HG02571 (cell line): ENCODE data around the gene ZNG1C.
"Not testable (repeated sequence)": the region's sequence is repeated elsewhere in the genome, so short reads cannot be mapped to it uniquely, and the experiment has no call there.

Experiments
- ATAC-seq: cut with Tn5 transposase; IDR thresholded peaks from one replicate; pipeline ENCODE4 v1.9.1; 2021; ENCODE audit warnings: mild to moderate bottlenecking, moderate library complexity; ENCODE audit not compliant: unreplicated experiment

ZNG1C gene

GRCh38 chr9:68241683-68242082 lies at the start of gene ZNG1C:
Gene ZNG1C, plus strand, starts transcription at chr9:68241983. Its CDS starts 49 bp downstream, at chr9:68242032.
- ATAC-seq = not testable (repeated sequence)

- ATAC-seq = not testable (repeated sequence)
Observed at GRCh38 chr9:68242437-68242836, 654 bp downstream of the ZNG1C start.

GRCh38 chr9:68281041-68281440 lies 39.3 kb downstream of the ZNG1C start:
- not testable (repeated sequence) for ATAC-seq

GRCh38 chr9:68302567-68302966 lies 60.8 kb downstream of the ZNG1C start, which contains the start of gene FOXD4L3:
Gene FOXD4L3, plus strand, starts transcription at chr9:68302867. Its CDS starts 85 bp downstream, at chr9:68302952.
- not testable (repeated sequence) for ATAC-seq

- not testable (repeated sequence) for ATAC-seq
Observed at GRCh38 chr9:68303771-68304170, 62.0 kb downstream of the ZNG1C start.

GRCh38 chr9:68304212-68304611 lies 62.4 kb downstream of the ZNG1C start:
- not testable (repeated sequence) for ATAC-seq

GRCh38 chr9:68304777-68305176 lies 63.0 kb downstream of the ZNG1C start:
- not testable (repeated sequence) for ATAC-seq

GRCh38 chr9:68305680-68306285 lies 64.0 kb downstream of the ZNG1C start:
- not testable (repeated sequence) for ATAC-seq

GRCh38 chr9:68306391-68306964 lies 64.7 kb downstream of the ZNG1C start:
- ATAC-seq = not testable (repeated sequence)

- not testable (repeated sequence) for ATAC-seq
Observed at GRCh38 chr9:68307127-68307526, 65.3 kb downstream of the ZNG1C start.

- ATAC-seq = not testable (repeated sequence)
Observed at GRCh38 chr9:68307654-68308053, 65.9 kb downstream of the ZNG1C start.

GRCh38 chr9:68311208-68311607 lies 69.4 kb downstream of the ZNG1C start:
- not testable (repeated sequence) for ATAC-seq

GRCh38 chr9:68318209-68318608 lies 76.4 kb downstream of the ZNG1C start:
- not testable (repeated sequence) for ATAC-seq

- not testable (repeated sequence) for ATAC-seq
Observed at GRCh38 chr9:68323749-68324148, 82.0 kb downstream of the ZNG1C start.

GRCh38 chr9:68324518-68324917 lies 82.7 kb downstream of the ZNG1C start:
- ATAC-seq = not testable (repeated sequence)

GRCh38 chr9:68329106-68329505 lies 87.3 kb downstream of the ZNG1C start:
- not testable (repeated sequence) for ATAC-seq

- ATAC-seq = not testable (repeated sequence)
Observed at GRCh38 chr9:68330531-68331173, 88.9 kb downstream of the ZNG1C start.

GRCh38 chr9:68332122-68332521 lies 90.3 kb downstream of the ZNG1C start:
- ATAC-seq = not testable (repeated sequence)

- not testable (repeated sequence) for ATAC-seq
Observed at GRCh38 chr9:68335935-68336334, 94.2 kb downstream of the ZNG1C start.

GRCh38 chr9:68336639-68337339 lies 95.0 kb downstream of the ZNG1C start:
- ATAC-seq = not testable (repeated sequence)

- not testable (repeated sequence) for ATAC-seq
Observed at GRCh38 chr9:68338000-68338399, 96.2 kb downstream of the ZNG1C start.
